Keratinocyte (primary cell): Measurements from ENCODE around the gene ADAM12. TPM values are rescaled to one million over a fixed set of nuclear protein-coding genes. Genes with fewer than 3 reads are reported as not detected.

ENCODE experiments used
- DNase-seq: peaks from one replicate; pipeline ENCODE4 v3.0.0-alpha.2; 2011; ENCODE audit warnings: low read depth, missing footprints, low spot score
- FAIRE-seq: peaks from 2 replicates; lab custom pipeline; 2011; peaks lifted over from hg19 to GRCh38; lab: Jason Lieb, UNC
- H2AFZ ChIP-seq: 2 replicates; pipeline ENCODE4 v1.6.0; 2012; ENCODE audit warnings: low read length, control low read depth, inconsistent platforms; ENCODE audit not compliant: control insufficient read depth
- H3K27ac ChIP-seq: 2 replicates; pipeline ENCODE4 v1.5.1; 2011; ENCODE audit warnings: low read length; ENCODE audit not compliant: control insufficient read depth, insufficient read depth
- H3K27me3 ChIP-seq: 3 replicates; pipeline ENCODE4 v1.6.0; 2011; ENCODE audit warnings: low read length; ENCODE audit not compliant: control insufficient read depth, insufficient read depth; ENCODE audit errors: extremely low read depth
- H3K36me3 ChIP-seq, 2 experiments: 2 replicates in 1 of 2; 3 replicates in 1 of 2; pipeline ENCODE4 v1.5.1; 2011; ENCODE audit warnings: low read length in 2 of 2, mild to moderate bottlenecking in 1 of 2; ENCODE audit not compliant: control insufficient read depth in 2 of 2, insufficient read depth in 2 of 2; ENCODE audit errors: extremely low read depth in 1 of 2
- H3K4me1 ChIP-seq: 3 replicates; pipeline ENCODE4 v1.5.1; 2011; ENCODE audit warnings: low read length; ENCODE audit not compliant: control insufficient read depth, insufficient read depth; ENCODE audit errors: extremely low read depth
- H3K4me2 ChIP-seq: 3 replicates; pipeline ENCODE4 v1.6.0; 2011; ENCODE audit warnings: low read depth, low read length; ENCODE audit not compliant: control insufficient read depth, insufficient read depth; ENCODE audit errors: extremely low read depth
- H3K4me3 ChIP-seq, 3 experiments: fragments of 200-600 bp in 1 of 3; sonication (generic) in 1 of 3; 2 replicates in 2 of 3; 3 replicates in 1 of 3; pipeline ENCODE4 v1.5.1; 2011 to 2016; ENCODE audit warnings: low read length in 3 of 3, mild to moderate bottlenecking in 3 of 3, control low read depth in 2 of 3, inconsistent platforms in 1 of 3, low read depth in 1 of 3, mixed read lengths in 1 of 3, mixed run types in 1 of 3, moderate library complexity in 1 of 3; ENCODE audit not compliant: control insufficient read depth in 2 of 3, insufficient read depth in 2 of 3; ENCODE audit errors: extremely low read depth in 1 of 3
- H3K79me2 ChIP-seq: 2 replicates; pipeline ENCODE4 v1.6.0; 2012; ENCODE audit warnings: low read length; ENCODE audit not compliant: control insufficient read depth, insufficient read depth
- H3K9ac ChIP-seq: 3 replicates; pipeline ENCODE4 v1.6.0; 2011; ENCODE audit warnings: low read length; ENCODE audit not compliant: control insufficient read depth, insufficient read depth; ENCODE audit errors: extremely low read depth
- H3K9me1 ChIP-seq: 3 replicates; pipeline ENCODE4 v1.6.0; 2011; ENCODE audit warnings: low read length; ENCODE audit not compliant: control insufficient read depth, insufficient read depth; ENCODE audit errors: extremely low read depth
- H3K9me3 ChIP-seq: 2 replicates; pipeline ENCODE4 v1.5.1; 2012; ENCODE audit warnings: low read depth, low read length; ENCODE audit not compliant: control insufficient read depth
- H4K20me1 ChIP-seq: 3 replicates; pipeline ENCODE4 v1.6.0; 2011; ENCODE audit warnings: low read length; ENCODE audit not compliant: control insufficient read depth, insufficient read depth; ENCODE audit errors: extremely low read depth
- EZH2 ChIP-seq: IDR thresholded peaks from one replicate; pipeline ENCODE4 v1.6.1; 2012; ENCODE audit warnings: inconsistent platforms, mild to moderate bottlenecking, low read length, moderate library complexity
- dilution Hi-C: fragments of 300-500 bp; cut with MboI; formaldehyde crosslinking; loops from one replicate; pipeline ENCODE4 v1.7.0; 2020; ENCODE audit warnings: low sequenced_read_pairs; ENCODE audit not compliant: extremely low pct_ligation_motif_present
- polyA plus RNA-seq, 5 experiments: library from polyadenylated mRNA; depleted of rRNA in 3 of 5; stranded (reverse) in 3 of 5; stranded (forward) in 1 of 5; unstranded in 1 of 5; fragments of >200 nt; gene quantifications; 1 replicate in 1 of 5; 2 replicates in 3 of 5; 3 replicates in 1 of 5; pipeline versions ENCODE4 v1.2.1 to v1.2.3, GENCODE V29; 2011 to 2012; ENCODE audit warnings: missing spikeins in 2 of 5, low read depth in 1 of 5, low replicate concordance in 1 of 5
- TF ChIP-seq, protein P1 (sequence below), 3 experiments: IDR thresholded peaks in 1 of 3; conservative IDR thresholded peaks in 1 of 3; optimal IDR thresholded peaks in 1 of 3; 2 replicates in 2 of 3; 3 replicates in 1 of 3; pipeline versions ENCODE3 to v1.5.1; 2011; ENCODE audit warnings: low read length in 3 of 3, mild to moderate bottlenecking in 3 of 3, moderate library complexity in 2 of 3, control low read depth in 1 of 3, inconsistent platforms in 1 of 3; ENCODE audit not compliant: insufficient read depth in 2 of 3; ENCODE audit errors: extremely low read depth in 1 of 3

The ADAM12 gene
- polyA plus RNA-seq, 1 donor (not counting 4 experiments of a cell fraction or from before 2014, with no cell fraction given), result 0.07 TPM

DNA sequence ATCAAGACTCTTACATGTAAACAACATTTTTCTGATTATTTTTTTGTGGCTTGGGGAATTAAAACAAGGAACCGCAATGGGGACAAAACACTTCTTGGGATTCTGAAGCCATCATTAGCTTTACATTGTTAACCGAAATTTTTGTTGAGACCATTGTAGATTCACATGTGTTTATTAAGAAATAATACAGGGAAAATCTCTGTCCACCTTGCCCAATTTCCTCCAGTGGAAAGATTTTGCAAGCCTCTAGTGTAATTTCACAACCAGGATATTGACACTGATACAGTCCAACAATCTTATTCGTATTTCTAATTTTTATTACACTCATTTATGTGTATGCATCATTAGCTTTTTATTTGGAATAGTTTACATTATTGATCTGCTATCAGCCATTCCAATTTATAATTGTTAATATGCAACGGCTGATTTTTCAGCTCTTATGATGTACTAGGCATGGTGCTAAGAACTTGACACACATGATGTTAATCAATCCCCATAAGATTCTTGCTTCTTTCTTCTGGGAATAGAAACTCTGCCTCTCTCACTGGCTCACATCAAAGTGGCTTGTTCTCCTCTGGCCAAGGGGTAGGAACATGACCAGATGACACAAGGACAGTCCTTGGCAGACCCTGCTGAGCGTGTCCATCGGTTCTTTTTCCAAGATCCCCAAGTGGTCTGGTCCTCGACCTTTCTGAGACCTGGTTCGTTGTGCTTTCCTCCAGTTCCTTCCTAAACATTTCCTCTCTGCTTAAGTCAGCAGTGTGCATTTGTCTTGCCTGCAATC lies 137.6 kb downstream of the ADAM12 start:
- H3K27me3 ChIP-seq, result no peaks in the 10 kb centered on the region
- DNase-seq (no peak), FAIRE-seq (no peak)
- no peaks in the 10 kb centered on the region for H3K36me3 ChIP-seq
- H3K79me2 ChIP-seq, result no peaks in the 10 kb centered on the region
- H3K9ac ChIP-seq, result no peak overlapping the region
- H3K4me1 ChIP-seq, result peaks cover 30% of the 10 kb centered on the region
- H3K9me3 ChIP-seq, result peaks cover 3% of the 10 kb centered on the region
- no peak overlapping the region for H2AFZ ChIP-seq
- no peaks in the 10 kb centered on the region for H4K20me1 ChIP-seq
- H3K4me3 ChIP-seq, result no peak overlapping the region
- peaks cover 2% of the 10 kb centered on the region for H3K9me1 ChIP-seq
- dilution Hi-C loops, result no loop called here
- TF ChIP-seq, protein P1, sequence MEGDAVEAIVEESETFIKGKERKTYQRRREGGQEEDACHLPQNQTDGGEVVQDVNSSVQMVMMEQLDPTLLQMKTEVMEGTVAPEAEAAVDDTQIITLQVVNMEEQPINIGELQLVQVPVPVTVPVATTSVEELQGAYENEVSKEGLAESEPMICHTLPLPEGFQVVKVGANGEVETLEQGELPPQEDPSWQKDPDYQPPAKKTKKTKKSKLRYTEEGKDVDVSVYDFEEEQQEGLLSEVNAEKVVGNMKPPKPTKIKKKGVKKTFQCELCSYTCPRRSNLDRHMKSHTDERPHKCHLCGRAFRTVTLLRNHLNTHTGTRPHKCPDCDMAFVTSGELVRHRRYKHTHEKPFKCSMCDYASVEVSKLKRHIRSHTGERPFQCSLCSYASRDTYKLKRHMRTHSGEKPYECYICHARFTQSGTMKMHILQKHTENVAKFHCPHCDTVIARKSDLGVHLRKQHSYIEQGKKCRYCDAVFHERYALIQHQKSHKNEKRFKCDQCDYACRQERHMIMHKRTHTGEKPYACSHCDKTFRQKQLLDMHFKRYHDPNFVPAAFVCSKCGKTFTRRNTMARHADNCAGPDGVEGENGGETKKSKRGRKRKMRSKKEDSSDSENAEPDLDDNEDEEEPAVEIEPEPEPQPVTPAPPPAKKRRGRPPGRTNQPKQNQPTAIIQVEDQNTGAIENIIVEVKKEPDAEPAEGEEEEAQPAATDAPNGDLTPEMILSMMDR (optimal IDR thresholded peaks at IDR 0.05 in 1 of 3, IDR thresholded peaks at IDR 0.05 in 1 of 3, conservative IDR thresholded peaks at IDR 0.05 in 1 of 3; ENCODE audit: extremely low read depth in 1 of 3, insufficient read depth in 2 of 3, low read length in 3 of 3), result no peak
- TF ChIP-seq EZH2, result no peak
- no peak overlapping the region for H3K4me2 ChIP-seq
- no peak overlapping the region for H3K27ac ChIP-seq

DNA sequence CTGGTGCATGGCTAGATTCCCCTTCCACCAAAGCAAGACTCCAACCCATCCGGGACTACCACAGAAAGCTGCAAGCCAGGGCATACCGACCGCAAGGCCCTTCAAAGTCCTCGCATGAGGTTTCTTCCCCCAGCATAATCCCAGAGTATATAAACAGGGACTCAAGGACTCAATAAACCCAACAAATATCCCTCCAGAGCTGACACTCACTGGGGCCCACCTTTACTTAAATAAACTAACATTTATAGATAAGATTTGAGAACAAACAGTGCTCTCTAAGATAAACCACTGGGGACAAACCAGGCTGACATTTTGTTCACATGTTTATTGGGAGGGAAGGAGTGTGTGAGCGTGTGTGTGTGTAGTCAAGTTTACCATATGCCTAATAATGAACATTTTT lies 138.2 kb downstream of the ADAM12 start:
- H3K27ac ChIP-seq, result no peak overlapping the region
- no peak for DNase-seq
- H3K9ac ChIP-seq, result no peak overlapping the region
- peaks cover 30% of the 10 kb centered on the region for H3K4me1 ChIP-seq
- dilution Hi-C loops, result no loop called here
- TF ChIP-seq EZH2, result no peak
- TF ChIP-seq, protein P1 (optimal IDR thresholded peaks at IDR 0.05 in 1 of 3, IDR thresholded peaks at IDR 0.05 in 1 of 3, conservative IDR thresholded peaks at IDR 0.05 in 1 of 3; ENCODE audit: extremely low read depth in 1 of 3, insufficient read depth in 2 of 3, low read length in 3 of 3), result no peak
- H3K9me3 ChIP-seq, result peaks cover 3% of the 10 kb centered on the region
- FAIRE-seq, result no peak
- no peaks in the 10 kb centered on the region for H3K79me2 ChIP-seq
- H3K36me3 ChIP-seq, result no peaks in the 10 kb centered on the region
- H4K20me1 ChIP-seq, result no peaks in the 10 kb centered on the region
- no peak overlapping the region for H2AFZ ChIP-seq
- no peak overlapping the region for H3K4me3 ChIP-seq
- H3K27me3 ChIP-seq, result no peaks in the 10 kb centered on the region
- H3K4me2 ChIP-seq, result no peak overlapping the region
- peaks cover 2% of the 10 kb centered on the region for H3K9me1 ChIP-seq
